ENCODE data around the gene MCF2L. TPM values are rescaled to one million over a fixed set of nuclear protein-coding genes. Genes with fewer than 3 reads are reported as not detected.

The MCF2L gene
- total RNA-seq, 2 donors from 2014 or later, result 48.0 to 49.9 TPM

GRCh38 chr13:113013303-113013702 is 44.3 kb downstream of the MCF2L start:
- 92% methylated on average over 8 to 9 of the region's 9 CpGs for WGBS, 2 experiments (ENCODE audit: insufficient coverage in 1 of 2, insufficient read length in 1 of 2)
- no peak overlapping the region for H3K4me3 Mint-ChIP-seq
- H3K4me1 ChIP-seq (ENCODE audit: control insufficient read depth, insufficient read depth, low read length), result no peaks in the 10 kb centered on the region

GRCh38 chr13:113013878-113014751 is 45.1 kb downstream of the MCF2L start:
- no peak for DNase-seq
- Mint-ChIP-seq H3K4me3 (no peak overlapping the region), H3K36me3 (ENCODE audit: low read depth) (peaks cover 16% of the 10 kb centered on the region), H3K4me1 (peaks cover 2% of the 10 kb centered on the region), H3K27me3 (ENCODE audit: insufficient read depth) (no peaks in the 10 kb centered on the region), H3K27ac (no peak overlapping the region), H3K9me3 (peaks cover 5% of the 10 kb centered on the region)
- 90 to 95% methylated on average over 18 to 25 of the region's 25 CpGs for WGBS, 2 experiments (ENCODE audit: insufficient coverage in 1 of 2, insufficient read length in 1 of 2)
- H3K36me3 ChIP-seq (ENCODE audit: control insufficient read depth, insufficient read depth, low read length), result no peaks in the 10 kb centered on the region
- H3K4me3 ChIP-seq (ENCODE audit: low read length), result no peak overlapping the region
- H3K27ac ChIP-seq (ENCODE audit: low read depth, low read length), result no peak overlapping the region
- H3K9ac ChIP-seq (ENCODE audit: extremely low read depth, low read length, poor library complexity, severe bottlenecking), result no peak overlapping the region
- no peak for TF ChIP-seq CTCF (conservative IDR thresholded peaks at IDR 0.05)
- no peaks in the 10 kb centered on the region for H3K4me1 ChIP-seq (ENCODE audit: control insufficient read depth, insufficient read depth, low read length)
- no peaks in the 10 kb centered on the region for H3K9me3 ChIP-seq (ENCODE audit: control insufficient read depth, low read length)
- H3K27me3 ChIP-seq (ENCODE audit: control insufficient read depth, insufficient read depth, low read length, poor library complexity, severe bottlenecking), result no peaks in the 10 kb centered on the region

More at GRCh38 chr13:113013303-113013702, 44.3 kb downstream of the MCF2L start:
- peaks cover 5% of the 10 kb centered on the region for H3K9me3 Mint-ChIP-seq
- DNase-seq, result no peak
- no peak overlapping the region for H3K4me3 ChIP-seq (ENCODE audit: low read length)
- peaks cover 16% of the 10 kb centered on the region for H3K36me3 Mint-ChIP-seq (ENCODE audit: low read depth)
- no peaks in the 10 kb centered on the region for H3K27me3 Mint-ChIP-seq (ENCODE audit: insufficient read depth)
- no peaks in the 10 kb centered on the region for H3K9me3 ChIP-seq (ENCODE audit: control insufficient read depth, low read length)
- TF ChIP-seq CTCF (conservative IDR thresholded peaks at IDR 0.05), result no peak
- no peak overlapping the region for H3K27ac Mint-ChIP-seq
- H3K27ac ChIP-seq (ENCODE audit: low read depth, low read length), result no peak overlapping the region
- peaks cover 2% of the 10 kb centered on the region for H3K4me1 Mint-ChIP-seq
- no peaks in the 10 kb centered on the region for H3K36me3 ChIP-seq (ENCODE audit: control insufficient read depth, insufficient read depth, low read length)
- no peak overlapping the region for H3K9ac ChIP-seq (ENCODE audit: extremely low read depth, low read length, poor library complexity, severe bottlenecking)
- H3K27me3 ChIP-seq (ENCODE audit: control insufficient read depth, insufficient read depth, low read length, poor library complexity, severe bottlenecking), result no peaks in the 10 kb centered on the region

GRCh38 chr13:113014752-113015745 is 46.0 kb downstream of the MCF2L start:
- Mint-ChIP-seq H3K4me1 (peaks cover 2% of the 10 kb centered on the region), H3K27ac (no peak overlapping the region), H3K9me3 (peaks cover 5% of the 10 kb centered on the region), H3K27me3 (ENCODE audit: insufficient read depth) (no peaks in the 10 kb centered on the region), H3K4me3 (no peak overlapping the region), H3K36me3 (ENCODE audit: low read depth) (peaks cover 16% of the 10 kb centered on the region)
- H3K27me3 ChIP-seq (ENCODE audit: control insufficient read depth, insufficient read depth, low read length, poor library complexity, severe bottlenecking), result no peaks in the 10 kb centered on the region
- H3K27ac ChIP-seq (ENCODE audit: low read depth, low read length), result no peak overlapping the region
- H3K4me1 ChIP-seq (ENCODE audit: control insufficient read depth, insufficient read depth, low read length), result no peaks in the 10 kb centered on the region
- H3K9me3 ChIP-seq (ENCODE audit: control insufficient read depth, low read length), result no peaks in the 10 kb centered on the region
- no peak for DNase-seq
- no peak overlapping the region for H3K4me3 ChIP-seq (ENCODE audit: low read length)
- 91 to 94% methylated on average over 17 to 31 of the region's 31 CpGs for WGBS, 2 experiments (ENCODE audit: insufficient coverage in 1 of 2, insufficient read length in 1 of 2)
- TF ChIP-seq CTCF (conservative IDR thresholded peaks at IDR 0.05), result no peak
- H3K36me3 ChIP-seq (ENCODE audit: control insufficient read depth, insufficient read depth, low read length), result no peaks in the 10 kb centered on the region
- no peak overlapping the region for H3K9ac ChIP-seq (ENCODE audit: extremely low read depth, low read length, poor library complexity, severe bottlenecking)
